Chondrocyte (in vitro differentiated cells): ENCODE results near the gene AAMDC. TPM values are rescaled to one million over a fixed set of nuclear protein-coding genes. Genes with fewer than 3 reads are reported as not detected.
"Not testable (repeated sequence)": the region's sequence is repeated elsewhere in the genome, so short reads cannot be mapped to it uniquely, and the experiment has no call there.

Source experiments
- DNase-seq: peaks from one replicate; pipeline ENCODE4 v3.0.0; 2021; ENCODE audit warnings: mixed read lengths, low spot score
- H3K27ac Mint-ChIP-seq: one replicate; pipeline ENCODE4 v1.8.0; 2021; ENCODE audit warnings: mild to moderate bottlenecking, moderate library complexity, mixed read lengths; ENCODE audit not compliant: unreplicated experiment
- H3K27me3 Mint-ChIP-seq: 2 replicates; pipeline ENCODE4 v1.8.0; 2021; ENCODE audit warnings: low read depth, mixed read lengths
- H3K36me3 Mint-ChIP-seq: 2 replicates; pipeline ENCODE4 v1.8.0; 2021; ENCODE audit warnings: low read depth, mixed read lengths
- H3K4me1 Mint-ChIP-seq: 2 replicates; pipeline ENCODE4 v1.8.0; 2021; ENCODE audit warnings: low read depth, mild to moderate bottlenecking, mixed read lengths
- H3K4me3 Mint-ChIP-seq: one replicate; pipeline ENCODE4 v1.8.0; 2021; ENCODE audit warnings: mild to moderate bottlenecking, moderate library complexity, mixed read lengths; ENCODE audit not compliant: unreplicated experiment
- H3K9me3 Mint-ChIP-seq: 2 replicates; pipeline ENCODE4 v1.8.0; 2021; ENCODE audit warnings: low read depth, mixed read lengths
- CTCF ChIP-seq: fragments of 200-600 bp; sonication (generic); IDR thresholded peaks from 2 replicates; pipeline ENCODE4 v1.5.0; 2021; ENCODE audit warnings: antibody characterized with exemption, mild to moderate bottlenecking, moderate library complexity
- total RNA-seq: library from RNA; stranded (reverse); gene quantifications from 3 replicates; pipeline ENCODE4 v1.2.1, GENCODE V29; 2021

The AAMDC gene
- total RNA-seq, 1 donor from 2014 or later: 47.3 TPM

- no peak for DNase-seq
- Mint-ChIP-seq H3K27me3 (no peaks in the 10 kb centered on the region), H3K4me3 (no peak overlapping the region), H3K4me1 (peaks cover 18% of the 10 kb centered on the region), H3K9me3 (no peaks in the 10 kb centered on the region), H3K27ac (peak overlapping the region; percentile 17), H3K36me3 (peaks cover 23% of the 10 kb centered on the region)
- TF ChIP-seq CTCF: no peak
These were observed 63.4 kb downstream of the AAMDC start for GRCh38 chr11:77884186-77884828.

GRCh38 chr11:77884829-77885190 lies 63.9 kb downstream of the AAMDC start:
- Mint-ChIP-seq H3K9me3 (no peaks in the 10 kb centered on the region), H3K4me3 (no peak overlapping the region), H3K27me3 (no peaks in the 10 kb centered on the region), H3K27ac (no peak overlapping the region), H3K4me1 (peaks cover 13% of the 10 kb centered on the region), H3K36me3 (peaks cover 21% of the 10 kb centered on the region)
- no peak for TF ChIP-seq CTCF
- DNase-seq: no peak

- no peaks in the 10 kb centered on the region for H3K27me3 Mint-ChIP-seq
- H3K36me3 Mint-ChIP-seq: peaks cover 23% of the 10 kb centered on the region
- no peak overlapping the region for H3K27ac Mint-ChIP-seq
- no peak for DNase-seq
- peaks cover 15% of the 10 kb centered on the region for H3K4me1 Mint-ChIP-seq
- H3K9me3 Mint-ChIP-seq: no peaks in the 10 kb centered on the region
- TF ChIP-seq CTCF: no peak
- no peak overlapping the region for H3K4me3 Mint-ChIP-seq
These were observed 65.5 kb downstream of the AAMDC start for GRCh38 chr11:77886401-77886800.

- H3K27ac Mint-ChIP-seq, DNase-seq, H3K4me3 Mint-ChIP-seq, H3K27me3 Mint-ChIP-seq, H3K9me3 Mint-ChIP-seq, H3K4me1 Mint-ChIP-seq: not testable (repeated sequence)
- H3K36me3 Mint-ChIP-seq: peaks cover 17% of the 10 kb centered on the region
These were observed 68.1 kb downstream of the AAMDC start for GRCh38 chr11:77889045-77889444.

- Mint-ChIP-seq H3K36me3 (peaks cover 15% of the 10 kb centered on the region), H3K4me1 (peaks cover 18% of the 10 kb centered on the region)
- H3K27ac Mint-ChIP-seq, H3K4me3 Mint-ChIP-seq, H3K27me3 Mint-ChIP-seq, DNase-seq, H3K9me3 Mint-ChIP-seq: not testable (repeated sequence)
These were observed 69.2 kb downstream of the AAMDC start for GRCh38 chr11:77890100-77890614.

GRCh38 chr11:77890619-77891056 lies 69.7 kb downstream of the AAMDC start:
- Mint-ChIP-seq H3K36me3 (peaks cover 15% of the 10 kb centered on the region), H3K4me1 (peaks cover 23% of the 10 kb centered on the region), H3K27ac (peak overlapping the region; percentile 8)
- H3K27me3 Mint-ChIP-seq, H3K4me3 Mint-ChIP-seq, H3K9me3 Mint-ChIP-seq, DNase-seq: not testable (repeated sequence)

- not testable (repeated sequence) for H3K27ac Mint-ChIP-seq, H3K4me3 Mint-ChIP-seq, H3K9me3 Mint-ChIP-seq, DNase-seq, H3K27me3 Mint-ChIP-seq
- peaks cover 11% of the 10 kb centered on the region for H3K36me3 Mint-ChIP-seq
- peaks cover 29% of the 10 kb centered on the region for H3K4me1 Mint-ChIP-seq
These were observed 70.3 kb downstream of the AAMDC start for GRCh38 chr11:77891256-77891655.

- DNase-seq, H3K27me3 Mint-ChIP-seq, H3K9me3 Mint-ChIP-seq, H3K4me3 Mint-ChIP-seq, H3K27ac Mint-ChIP-seq: not testable (repeated sequence)
- H3K36me3 Mint-ChIP-seq: peaks cover 11% of the 10 kb centered on the region
- peaks cover 33% of the 10 kb centered on the region for H3K4me1 Mint-ChIP-seq
These were observed 70.8 kb downstream of the AAMDC start for GRCh38 chr11:77891703-77892102.

GRCh38 chr11:77894949-77895348 lies 74.0 kb downstream of the AAMDC start:
- DNase-seq: not testable (repeated sequence)

More at GRCh38 chr11:77894949-77895348, 74.0 kb downstream of the AAMDC start:
- Mint-ChIP-seq H3K27ac (peak overlapping the region; percentile 70), H3K4me1 (peaks cover 36% of the 10 kb centered on the region)
- not testable (repeated sequence) for H3K9me3 Mint-ChIP-seq, H3K36me3 Mint-ChIP-seq, H3K4me3 Mint-ChIP-seq, H3K27me3 Mint-ChIP-seq
